Measurements from ENCODE around the gene TEAD2.
"Not testable (repeated sequence)": the region's sequence is repeated elsewhere in the genome, so short reads cannot be mapped to it uniquely, and the experiment has no call there.

Gene TEAD2

GRCh38 chr19:49333811-49334288 lies 28.4 kb downstream of the TEAD2 start:
- Histone ChIP-seq H3K4me2 (ENCODE audit: low read length) (no peak overlapping the region), H3K27ac (no peak overlapping the region), H3K4me1 (peaks cover 4% of the 10 kb centered on the region), H3K4me3 (ENCODE audit: low read depth, low read length) (no peak overlapping the region), H2AFZ (no peak overlapping the region), H3K9ac (no peak overlapping the region), H3K27me3 (ENCODE audit: control insufficient read depth, insufficient read depth, low read length) (no peaks in the 10 kb centered on the region), H3K79me2 (no peaks in the 10 kb centered on the region), H3K36me3 (ENCODE audit: control insufficient read depth, insufficient read depth, low read length) (no peaks in the 10 kb centered on the region), H3K9me3 (ENCODE audit: control insufficient read depth, low read length) (no peaks in the 10 kb centered on the region)
- no peak for TF ChIP-seq CTCF (IDR thresholded peaks at IDR 0.05)

- no peak overlapping the region for H3K4me3 ChIP-seq (ENCODE audit: low read depth, low read length)
- H3K9ac ChIP-seq = no peak overlapping the region
- no peak for TF ChIP-seq CTCF (IDR thresholded peaks at IDR 0.05)
Measured at GRCh38 chr19:49333418-49333805, 28.8 kb downstream of the TEAD2 start.

GRCh38 chr19:49332691-49333417 lies 29.4 kb downstream of the TEAD2 start:
- H3K4me2 ChIP-seq (ENCODE audit: low read length); H3K9ac ChIP-seq; H2AFZ ChIP-seq; H3K27ac ChIP-seq; H3K27me3 ChIP-seq (ENCODE audit: control insufficient read depth, insufficient read depth, low read length); H3K4me1 ChIP-seq; H3K9me3 ChIP-seq (ENCODE audit: control insufficient read depth, low read length); H3K36me3 ChIP-seq (ENCODE audit: control insufficient read depth, insufficient read depth, low read length); H3K4me3 ChIP-seq (ENCODE audit: low read depth, low read length); H3K79me2 ChIP-seq: not testable (repeated sequence)

More at GRCh38 chr19:49333418-49333805, 28.8 kb downstream of the TEAD2 start:
- no peaks in the 10 kb centered on the region for H3K27me3 ChIP-seq (ENCODE audit: control insufficient read depth, insufficient read depth, low read length)
- H3K9me3 ChIP-seq (ENCODE audit: control insufficient read depth, low read length) = no peaks in the 10 kb centered on the region
- H3K27ac ChIP-seq = no peak overlapping the region
- H3K79me2 ChIP-seq = no peaks in the 10 kb centered on the region
- no peaks in the 10 kb centered on the region for H3K36me3 ChIP-seq (ENCODE audit: control insufficient read depth, insufficient read depth, low read length)
- no peak overlapping the region for H3K4me2 ChIP-seq (ENCODE audit: low read length)
- no peak overlapping the region for H2AFZ ChIP-seq
- H3K4me1 ChIP-seq = peaks cover under 1% of the 10 kb centered on the region

- TF ChIP-seq CTCF (IDR thresholded peaks at IDR 0.05) = no peak
- H3K4me1 ChIP-seq = no peaks in the 10 kb centered on the region
- no peaks in the 10 kb centered on the region for H3K79me2 ChIP-seq
- H3K27ac ChIP-seq = no peak overlapping the region
- no peak overlapping the region for H3K4me2 ChIP-seq (ENCODE audit: low read length)
- no peak overlapping the region for H3K4me3 ChIP-seq (ENCODE audit: low read depth, low read length)
- no peaks in the 10 kb centered on the region for H3K27me3 ChIP-seq (ENCODE audit: control insufficient read depth, insufficient read depth, low read length)
- H3K36me3 ChIP-seq (ENCODE audit: control insufficient read depth, insufficient read depth, low read length) = no peaks in the 10 kb centered on the region
- no peaks in the 10 kb centered on the region for H3K9me3 ChIP-seq (ENCODE audit: control insufficient read depth, low read length)
- no peak overlapping the region for H3K9ac ChIP-seq
- no peak overlapping the region for H2AFZ ChIP-seq
Measured at GRCh38 chr19:49331616-49332055, 30.6 kb downstream of the TEAD2 start.

- H3K27me3 ChIP-seq (ENCODE audit: control insufficient read depth, insufficient read depth, low read length); H2AFZ ChIP-seq; H3K9ac ChIP-seq; H3K4me3 ChIP-seq (ENCODE audit: low read depth, low read length); H3K27ac ChIP-seq; H3K36me3 ChIP-seq (ENCODE audit: control insufficient read depth, insufficient read depth, low read length); H3K9me3 ChIP-seq (ENCODE audit: control insufficient read depth, low read length); H3K79me2 ChIP-seq; H3K4me1 ChIP-seq; H3K4me2 ChIP-seq (ENCODE audit: low read length): not testable (repeated sequence)
Measured at GRCh38 chr19:49331187-49331586, 31.0 kb downstream of the TEAD2 start.

- Histone ChIP-seq H3K4me1 (no peaks in the 10 kb centered on the region), H3K4me2 (ENCODE audit: low read length) (no peak overlapping the region), H3K27ac (no peak overlapping the region), H3K9ac (no peak overlapping the region), H3K79me2 (no peaks in the 10 kb centered on the region), H2AFZ (no peak overlapping the region), H3K36me3 (ENCODE audit: control insufficient read depth, insufficient read depth, low read length) (no peaks in the 10 kb centered on the region), H3K9me3 (ENCODE audit: control insufficient read depth, low read length) (no peaks in the 10 kb centered on the region), H3K4me3 (ENCODE audit: low read depth, low read length) (no peak overlapping the region), H3K27me3 (ENCODE audit: control insufficient read depth, insufficient read depth, low read length) (no peaks in the 10 kb centered on the region)
- no peak for TF ChIP-seq CTCF (IDR thresholded peaks at IDR 0.05)
Measured at GRCh38 chr19:49328741-49329140, 33.5 kb downstream of the TEAD2 start.

All from parathyroid adenoma (tissue), 2 donors.